ENCODE data around the gene HNRNPL.
"Not testable (repeated sequence)": the region's sequence is repeated elsewhere in the genome, so short reads cannot be mapped to it uniquely, and the experiment has no call there.

Gene HNRNPL

GRCh38 chr19:38796154-38796553 is 53.6 kb downstream of the HNRNPL start:
- no peak for DNase-seq

- DNase-seq: no peak
Observed at GRCh38 chr19:38795549-38795948, 54.2 kb downstream of the HNRNPL start.

DNA sequence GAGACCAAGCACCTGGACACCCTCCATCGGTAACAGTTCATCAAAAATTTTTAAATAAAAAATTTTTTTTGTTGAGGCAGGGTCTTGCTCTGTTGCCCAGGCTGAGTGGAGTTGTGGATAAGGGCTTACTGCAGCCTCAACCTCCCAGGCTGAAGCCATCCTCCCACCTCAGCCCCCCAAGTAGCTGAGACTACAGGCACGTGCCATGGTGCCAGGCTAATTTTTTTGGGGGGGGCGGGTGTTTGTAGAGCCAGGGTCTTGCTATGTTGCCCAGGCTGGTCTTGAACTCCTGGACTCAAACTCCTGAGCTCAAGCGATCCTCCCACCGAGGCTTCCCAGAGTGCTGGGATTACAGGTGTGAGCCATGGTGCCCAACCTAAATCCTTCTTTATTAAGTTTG is 56.1 kb downstream of the HNRNPL start:
- no peak for DNase-seq

- no peak for DNase-seq
Observed at GRCh38 chr19:38793177-38793576, 56.6 kb downstream of the HNRNPL start.

- DNase-seq: peak; percentile 18
Observed at GRCh38 chr19:38792250-38793111, 57.3 kb downstream of the HNRNPL start.

GRCh38 chr19:38791451-38792064 is 58.2 kb downstream of the HNRNPL start:
- DNase-seq: not testable (repeated sequence)

- DNase-seq: not testable (repeated sequence)
Observed at GRCh38 chr19:38790507-38791403, 59.0 kb downstream of the HNRNPL start.

GRCh38 chr19:38788478-38789243 is 61.1 kb downstream of the HNRNPL start, which contains the start of gene LGALS7B:
Gene LGALS7B, plus strand, starts transcription at chr19:38789200. Its CDS starts 27 bp downstream, at chr19:38789227.
- no peak for DNase-seq

GRCh38 chr19:38786572-38787265 is 63.1 kb downstream of the HNRNPL start:
- no peak for DNase-seq
